HT-29 (cell line): ENCODE data around the gene PRSS58. TPM values are rescaled to one million over a fixed set of nuclear protein-coding genes. Genes with fewer than 3 reads are reported as not detected.
A peak's percentile ranks its signal among the peaks of the same experiment; 100 is the strongest.

Source experiments
- DNase-seq: peaks from one replicate; pipeline ENCODE4 v3.0.0-alpha.2; 2015; ENCODE audit warnings: low spot score
- total RNA-seq: library from RNA; depleted of rRNA; stranded (reverse); fragments of >200 nt; shearing (Covaris generic); gene quantifications from 2 replicates; pipeline ENCODE4 v1.2.3, GENCODE V29; 2014; rRNA removed

Gene PRSS58, protein sequence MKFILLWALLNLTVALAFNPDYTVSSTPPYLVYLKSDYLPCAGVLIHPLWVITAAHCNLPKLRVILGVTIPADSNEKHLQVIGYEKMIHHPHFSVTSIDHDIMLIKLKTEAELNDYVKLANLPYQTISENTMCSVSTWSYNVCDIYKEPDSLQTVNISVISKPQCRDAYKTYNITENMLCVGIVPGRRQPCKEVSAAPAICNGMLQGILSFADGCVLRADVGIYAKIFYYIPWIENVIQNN
- total RNA-seq = not detected in 2 replicates

DNA sequence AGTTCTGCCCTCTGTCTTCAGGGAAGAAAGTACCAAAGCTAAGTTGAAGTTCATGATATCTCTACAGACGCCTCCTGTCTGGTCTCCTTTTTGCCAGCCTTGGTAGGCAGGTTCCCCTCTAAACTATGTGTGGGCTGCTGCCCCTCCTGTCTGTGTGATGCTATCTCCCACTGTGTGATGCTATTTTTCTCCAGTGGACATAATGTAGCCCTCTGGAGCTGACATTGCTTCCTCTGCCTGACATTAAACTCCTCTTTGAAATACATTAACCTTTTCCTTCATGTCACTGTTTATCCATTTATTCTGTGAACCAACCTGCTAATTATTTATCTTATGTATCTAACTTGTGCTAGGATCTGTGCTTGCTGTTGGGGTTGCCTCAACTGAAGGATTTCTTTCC, at the start of gene PRSS58:
Gene PRSS58 (minus strand): TSS at position 101 of the 400 bp plus-strand sequence. CDS start 351 bp downstream, outside the sequence.
- DNase-seq = no peak

DNA sequence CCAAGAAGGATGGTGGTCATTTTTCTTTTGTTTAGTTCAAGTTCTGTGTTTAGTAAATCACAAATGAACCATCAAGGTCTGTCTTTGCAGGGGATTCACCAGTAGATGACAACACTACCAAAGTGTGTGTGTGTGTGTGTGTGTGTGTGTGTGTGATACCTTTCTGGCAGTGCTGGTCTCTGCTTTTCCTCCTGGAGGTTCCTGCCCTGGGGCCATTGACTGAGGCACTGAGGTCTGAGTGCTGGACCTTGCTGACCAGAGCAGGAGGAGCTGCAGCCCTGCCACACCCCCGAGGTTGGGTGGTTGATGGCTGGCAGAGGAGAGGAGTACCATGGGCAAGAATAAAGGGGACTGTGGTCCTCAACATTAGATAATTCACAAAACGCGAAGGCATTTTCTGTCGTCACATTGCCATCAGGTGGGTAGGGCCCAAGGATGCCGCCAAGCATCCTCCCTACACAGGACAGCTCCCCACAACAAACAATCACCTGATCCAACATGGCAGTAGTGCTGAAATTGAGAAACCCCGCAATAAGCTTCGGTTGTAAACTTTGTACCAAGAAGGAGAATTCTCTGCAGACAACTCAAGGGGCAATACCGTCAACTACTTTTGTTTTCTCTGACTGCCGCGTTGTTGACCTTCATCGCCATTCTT, 49.5 kb upstream of the PRSS58 start:
- DNase-seq = no peak

DNA sequence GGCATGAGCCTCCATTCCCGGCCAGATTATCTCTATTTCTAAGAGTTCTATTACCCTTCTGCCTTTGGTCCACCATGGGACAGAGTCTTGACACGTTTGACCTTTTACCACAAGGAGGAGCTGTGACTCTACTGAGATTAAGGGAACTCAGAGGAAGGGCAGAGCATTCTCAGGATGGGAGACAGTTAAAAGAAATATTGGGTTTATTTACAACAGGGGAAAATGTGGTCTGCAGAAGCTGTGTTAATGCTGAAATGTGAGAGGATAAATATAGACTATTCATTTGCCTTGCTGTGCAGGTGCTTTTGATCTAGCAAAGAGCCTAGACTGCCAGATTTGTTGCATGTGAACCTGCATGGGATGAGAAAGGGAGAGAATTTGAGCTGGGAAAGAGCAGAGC, 45.8 kb upstream of the PRSS58 start:
- DNase-seq = peak; percentile 55

DNA sequence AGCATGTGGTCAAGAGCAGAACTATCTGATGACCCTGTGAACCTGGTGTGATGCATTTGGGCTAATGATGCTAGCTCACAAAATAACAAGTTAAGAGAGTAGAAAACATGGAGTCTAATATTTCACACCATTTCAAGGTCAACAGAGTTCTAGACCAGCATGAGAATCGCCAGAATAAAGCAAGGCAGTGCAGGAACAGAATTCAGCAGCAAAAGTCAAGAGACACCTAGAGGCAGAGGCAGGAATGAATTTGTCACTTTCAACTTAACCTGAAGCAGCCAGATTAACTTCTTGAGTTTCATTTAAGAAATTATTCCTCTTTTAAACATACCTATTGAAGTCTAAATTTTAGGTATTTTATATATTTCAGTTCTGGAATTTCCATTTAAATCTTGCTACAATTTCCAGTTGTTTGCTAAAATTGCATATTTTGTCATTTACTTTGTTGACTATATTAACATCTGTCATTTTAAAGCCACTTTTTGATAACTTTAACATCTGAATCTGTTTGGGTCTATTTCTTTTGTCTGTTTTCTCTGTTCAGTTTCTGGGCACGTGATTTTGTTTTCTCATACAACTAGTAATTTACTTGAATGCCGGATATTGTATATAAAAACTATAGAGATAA, 44.2 kb upstream of the PRSS58 start:
- DNase-seq = peak; percentile 58

DNA sequence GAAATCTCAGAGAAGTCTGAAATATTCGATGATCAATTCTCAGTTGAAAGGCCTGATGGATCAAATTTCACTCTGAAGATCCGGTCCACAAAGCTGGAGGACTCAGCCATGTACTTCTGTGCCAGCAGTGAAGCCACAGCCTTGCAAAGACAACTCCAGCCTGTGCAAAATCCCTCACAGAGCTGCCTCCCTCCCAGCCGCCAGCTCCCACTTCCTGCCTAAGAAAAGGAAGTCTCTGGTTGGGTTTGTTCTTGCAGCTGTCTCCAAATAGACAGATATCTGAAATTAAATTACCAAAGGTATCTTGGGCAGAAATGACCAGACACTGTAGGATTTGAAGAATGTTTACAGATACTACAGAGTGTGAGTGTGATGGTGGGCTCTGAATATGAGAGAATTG, 43.4 kb upstream of the PRSS58 start:
- no peak for DNase-seq

DNA sequence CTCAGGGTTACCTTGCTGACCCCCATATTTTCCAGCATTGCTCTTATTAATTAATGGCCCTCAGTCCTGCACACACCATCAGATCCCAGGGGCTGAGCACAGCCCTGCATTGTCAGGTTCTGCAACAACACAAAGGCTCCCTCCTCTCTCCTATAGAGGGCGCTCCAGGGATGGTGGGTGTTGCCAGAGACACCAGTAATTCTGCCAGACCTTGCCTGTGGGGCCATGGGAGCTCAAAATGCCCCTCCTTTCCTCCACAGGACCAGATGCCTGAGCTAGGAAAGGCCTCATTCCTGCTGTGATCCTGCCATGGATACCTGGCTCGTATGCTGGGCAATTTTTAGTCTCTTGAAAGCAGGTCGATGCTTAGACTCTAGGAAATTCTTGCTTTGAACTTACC, 42.8 kb upstream of the PRSS58 start:
- DNase-seq = peak; percentile 32

DNA sequence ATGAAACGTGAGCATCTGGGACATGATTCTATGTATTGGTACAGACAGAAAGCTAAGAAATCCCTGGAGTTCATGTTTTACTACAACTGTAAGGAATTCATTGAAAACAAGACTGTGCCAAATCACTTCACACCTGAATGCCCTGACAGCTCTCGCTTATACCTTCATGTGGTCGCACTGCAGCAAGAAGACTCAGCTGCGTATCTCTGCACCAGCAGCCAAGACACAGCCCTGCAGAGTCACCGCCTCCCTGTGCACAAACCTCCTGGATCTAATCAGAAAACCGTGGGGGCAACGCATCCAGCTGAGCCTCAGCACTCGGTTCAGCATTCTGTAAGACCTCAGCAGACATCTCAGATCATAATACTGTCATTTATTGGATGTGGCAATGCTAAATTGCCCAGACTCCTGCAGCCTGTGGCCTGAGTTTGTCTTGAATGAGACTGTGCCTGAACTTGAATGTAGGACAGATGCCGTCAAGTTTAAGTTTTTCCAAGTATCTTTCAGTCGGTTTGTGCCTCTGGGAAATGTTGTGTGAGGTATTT, 41.5 kb upstream of the PRSS58 start:
- no peak for DNase-seq

DNA sequence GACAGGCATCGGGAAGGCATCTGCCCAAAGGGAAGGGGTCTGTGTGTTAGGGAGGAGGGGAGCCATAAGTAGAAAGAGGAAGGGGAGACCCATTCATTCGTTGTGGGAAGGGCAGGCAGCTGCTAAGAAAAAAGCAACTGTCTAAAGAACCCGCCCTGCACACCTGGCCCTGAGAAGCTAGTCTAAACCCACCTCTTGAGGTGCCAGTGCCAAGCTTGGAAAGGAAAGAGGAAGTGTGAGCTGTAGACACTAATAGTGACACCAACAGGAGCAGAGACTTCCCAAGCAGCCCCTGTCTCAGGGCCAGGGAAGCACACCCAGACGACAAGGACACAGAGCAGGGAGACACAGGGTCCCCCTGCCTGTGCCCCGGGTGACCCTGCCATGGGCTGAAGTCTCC, 40.8 kb upstream of the PRSS58 start:
- DNase-seq = no peak

DNA sequence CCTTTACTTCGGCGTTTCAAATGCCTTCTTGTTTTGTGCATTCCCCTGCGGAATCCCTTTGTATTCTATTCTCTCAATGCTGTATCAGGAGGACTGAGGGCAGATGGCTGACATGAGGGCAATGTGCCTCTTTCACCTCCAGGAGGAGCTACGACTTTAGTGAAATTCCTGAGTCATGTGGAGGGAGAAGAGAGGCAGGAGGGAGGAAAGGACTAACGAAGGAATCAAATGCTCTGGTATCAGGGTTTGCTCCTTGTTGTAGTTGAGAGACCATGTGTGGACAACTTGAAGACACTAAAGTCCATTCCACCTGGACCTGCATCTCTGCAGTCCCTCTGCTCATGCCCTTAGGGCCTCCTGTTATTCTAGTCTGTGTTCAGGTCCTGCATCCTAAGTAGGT, 40.2 kb upstream of the PRSS58 start:
- peak; percentile 55 for DNase-seq

DNA sequence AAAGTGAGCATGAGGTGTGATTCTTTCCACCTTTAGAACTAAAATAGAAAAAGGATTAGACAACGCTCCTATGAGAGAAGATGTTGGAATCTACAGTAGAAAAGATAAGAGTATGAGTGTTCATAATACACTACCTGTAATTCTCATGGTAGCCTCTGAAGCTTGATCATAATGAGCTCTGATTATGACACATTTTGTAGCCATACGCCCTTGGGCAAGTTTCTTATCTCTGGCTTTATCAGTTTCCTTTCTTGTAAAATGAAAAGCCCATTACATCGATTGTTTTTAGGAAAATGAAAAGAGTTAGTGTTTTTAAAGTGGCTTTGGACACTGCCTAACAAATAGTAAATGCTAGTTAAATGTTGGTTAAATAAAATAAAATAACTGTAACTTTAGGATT, 22.4 kb upstream of the PRSS58 start:
- no peak for DNase-seq

DNA sequence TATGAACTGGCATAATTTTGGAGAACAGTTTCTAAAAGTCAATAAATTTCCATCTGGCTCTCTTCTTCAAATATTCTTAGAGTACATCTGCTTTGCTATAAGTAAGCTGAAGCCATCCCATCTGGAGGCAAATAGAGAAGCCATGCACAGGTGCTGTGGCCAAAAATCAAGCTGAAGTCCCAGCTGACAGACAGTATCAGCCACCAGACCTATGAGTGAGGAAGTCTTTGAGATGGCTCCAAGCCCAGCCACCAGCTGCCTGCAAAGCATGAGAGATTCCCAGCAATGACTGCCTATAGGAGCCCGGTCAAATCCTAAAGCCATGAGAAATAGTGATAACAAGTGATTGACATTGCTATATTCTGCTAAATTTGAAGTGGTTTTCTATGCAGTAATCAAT, 21.7 kb upstream of the PRSS58 start:
- DNase-seq = no peak

DNA sequence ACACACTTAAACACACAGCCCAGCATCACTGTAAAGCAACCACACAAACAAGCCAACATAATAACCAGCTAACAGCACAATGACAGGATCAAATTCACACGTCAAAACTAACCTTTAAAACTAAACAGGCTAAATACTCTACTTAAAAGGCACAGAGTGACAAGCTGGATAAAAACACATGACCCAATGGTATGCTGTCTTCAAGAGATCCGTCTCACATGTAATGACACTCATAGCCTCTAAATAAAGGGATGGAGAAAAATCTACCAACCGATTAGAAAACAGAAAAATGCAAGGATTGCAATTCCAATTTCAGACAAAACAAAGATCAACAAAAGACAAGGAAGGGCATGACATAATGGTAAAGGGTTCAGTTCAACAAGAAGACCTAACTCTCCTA, 17.2 kb upstream of the PRSS58 start:
- no peak for DNase-seq

DNA sequence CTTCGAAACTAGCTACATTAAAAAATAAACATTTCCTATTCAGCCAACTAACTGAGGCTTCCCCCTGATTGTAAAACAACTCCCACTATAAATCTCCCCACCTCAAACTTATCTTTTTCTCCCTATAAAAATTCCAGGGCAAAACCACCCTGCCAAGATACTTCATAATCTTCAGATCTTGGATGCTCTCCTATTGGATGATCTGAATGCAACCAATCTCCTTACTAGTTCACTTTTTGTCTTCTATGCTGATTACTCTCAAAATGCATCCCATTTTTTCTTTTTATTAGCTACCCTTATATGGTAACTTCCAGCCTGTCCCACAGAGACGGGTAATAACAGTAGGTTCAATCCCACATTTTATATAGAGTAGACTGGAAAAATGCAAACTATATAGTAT, 15.0 kb upstream of the PRSS58 start:
- no peak for DNase-seq

DNA sequence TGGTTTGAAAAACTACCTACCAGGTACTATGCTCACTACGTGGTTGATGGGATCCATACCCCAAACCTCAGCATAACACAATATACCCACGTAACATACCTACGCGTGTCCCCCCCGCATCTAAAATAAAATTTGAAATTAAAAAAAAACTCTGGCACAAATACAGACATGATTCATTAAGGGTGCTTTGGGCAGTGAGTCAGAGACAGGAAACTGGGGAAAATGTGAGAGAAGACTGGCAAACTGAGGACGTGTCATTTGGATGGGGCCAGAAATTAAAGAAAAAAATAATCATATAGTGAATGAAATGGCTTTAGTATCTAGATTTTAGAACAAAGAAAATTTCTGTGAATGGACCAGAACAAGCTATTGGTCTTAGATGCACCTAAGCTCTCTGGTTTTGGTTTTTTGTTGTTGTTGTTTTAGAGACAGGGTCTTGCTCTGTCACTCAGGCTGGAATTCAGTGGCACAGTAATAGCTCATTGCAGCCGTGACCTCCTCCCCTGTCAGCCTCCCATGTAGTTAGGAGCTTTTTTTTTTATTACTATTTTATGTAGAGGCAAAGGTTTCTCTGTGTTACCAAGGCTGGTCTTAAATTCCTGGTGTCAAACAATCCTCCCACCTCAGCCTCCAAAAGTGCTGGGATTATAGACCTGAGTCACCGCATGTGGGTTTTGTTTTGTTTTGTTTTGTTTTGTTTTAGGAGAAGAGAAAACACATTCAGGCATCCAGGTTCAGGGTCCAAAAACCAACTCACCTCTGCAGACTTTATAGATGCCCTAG, 5.9 kb upstream of the PRSS58 start:
- no peak for DNase-seq

DNA sequence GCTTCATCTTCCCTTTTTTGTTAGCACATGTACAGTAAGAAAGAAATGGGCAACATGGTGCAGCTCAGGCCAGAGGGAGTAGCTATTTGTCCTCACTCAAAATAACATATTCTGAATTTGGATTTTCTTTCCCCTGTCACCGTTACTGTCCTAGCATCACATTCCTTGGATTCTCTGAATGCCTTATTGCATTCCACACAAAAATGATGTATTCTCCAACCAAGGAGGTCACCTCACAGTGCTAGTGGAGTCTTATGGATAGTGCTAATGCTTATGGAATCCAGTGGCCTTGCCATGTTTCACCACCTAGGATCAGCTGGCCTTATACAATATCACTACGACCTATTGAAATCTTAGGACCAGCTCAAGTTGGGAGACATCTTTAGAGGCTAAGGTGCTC, 7.2 kb downstream of the PRSS58 start:
- DNase-seq = no peak

DNA sequence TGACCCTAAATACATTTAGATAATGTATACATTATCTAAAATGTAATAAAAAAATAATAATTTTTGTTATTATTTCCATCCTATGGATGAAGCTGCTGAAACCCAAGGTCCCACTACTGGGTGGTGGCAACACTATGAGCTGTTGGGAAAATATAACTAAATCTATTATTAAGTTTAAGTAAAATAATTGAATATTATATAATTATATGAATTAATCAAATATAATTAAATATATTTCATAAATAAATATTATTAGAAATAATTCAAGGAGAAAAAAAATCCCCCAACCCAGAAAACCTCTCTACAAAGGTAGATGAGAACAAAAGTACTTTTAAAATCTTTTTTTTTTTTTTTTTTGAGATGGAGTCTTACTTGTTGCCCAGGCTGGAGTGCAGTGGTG, 7.9 kb downstream of the PRSS58 start:
- no peak for DNase-seq

DNA sequence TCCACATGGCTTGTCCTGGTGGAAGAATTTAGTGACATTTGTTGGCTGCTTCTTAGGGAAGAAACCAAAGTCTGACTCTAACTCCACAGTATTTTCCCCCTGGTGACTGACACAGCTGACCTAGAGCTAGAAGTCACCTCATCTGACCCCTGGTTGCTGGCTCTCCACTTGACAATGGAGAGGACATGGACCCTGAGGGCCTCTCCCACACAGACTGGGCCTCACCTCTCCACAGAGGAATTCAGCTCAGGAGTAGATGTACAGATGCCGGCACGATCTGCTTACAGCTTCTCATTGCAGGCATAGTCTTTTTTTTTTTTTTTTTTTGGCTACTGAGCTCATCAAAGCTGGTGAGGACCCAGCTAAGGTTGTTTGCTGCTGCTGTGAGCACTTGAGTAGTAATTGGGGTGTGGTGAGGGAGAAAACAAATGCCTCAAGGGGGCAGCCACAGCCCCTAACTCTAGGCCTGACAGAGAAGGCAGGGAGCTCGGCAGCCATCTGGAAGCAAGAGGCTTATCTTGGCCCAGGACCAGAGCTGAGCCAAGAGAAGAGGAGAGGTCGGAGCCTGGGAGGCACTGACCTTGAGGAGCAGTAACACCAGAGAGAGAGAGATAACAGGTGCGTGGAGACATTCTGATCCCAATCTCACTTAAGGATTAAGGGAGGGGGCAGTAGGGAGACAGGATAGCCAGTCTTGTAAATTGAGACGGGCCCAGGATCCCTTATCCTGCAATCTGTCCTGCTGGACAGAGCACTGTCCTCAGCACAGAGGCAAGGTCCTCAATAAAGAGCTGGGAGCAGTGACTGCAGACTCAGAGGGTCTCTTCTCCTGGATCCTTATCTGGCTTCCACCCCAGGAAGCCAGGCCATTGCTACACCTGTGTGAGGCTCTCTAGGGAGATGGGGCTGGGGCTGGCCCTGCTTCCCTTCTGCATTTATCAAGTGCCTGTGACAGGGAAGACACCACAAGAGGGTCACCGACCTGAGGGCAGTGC, 9.4 kb downstream of the PRSS58 start:
- DNase-seq = no peak

DNA sequence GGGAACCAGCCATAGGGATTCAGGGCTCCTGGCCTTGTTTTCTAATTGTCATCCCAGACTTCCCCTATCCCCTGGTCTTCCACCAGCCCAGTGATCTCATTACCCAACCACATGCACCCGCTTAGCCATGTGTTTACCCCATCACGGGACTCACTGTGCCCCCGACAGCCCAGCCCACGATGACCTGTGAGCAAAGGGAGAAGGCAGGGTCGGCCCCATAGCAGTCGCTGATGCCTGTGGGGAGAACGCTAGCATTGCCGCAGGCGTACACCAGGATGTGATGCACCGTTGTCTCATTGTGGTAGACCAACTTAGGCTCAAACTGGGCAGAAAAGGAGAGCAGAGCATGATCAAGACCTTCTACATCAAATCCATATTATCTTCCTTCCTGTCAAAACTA, 14.0 kb downstream of the PRSS58 start:
- DNase-seq = no peak

DNA sequence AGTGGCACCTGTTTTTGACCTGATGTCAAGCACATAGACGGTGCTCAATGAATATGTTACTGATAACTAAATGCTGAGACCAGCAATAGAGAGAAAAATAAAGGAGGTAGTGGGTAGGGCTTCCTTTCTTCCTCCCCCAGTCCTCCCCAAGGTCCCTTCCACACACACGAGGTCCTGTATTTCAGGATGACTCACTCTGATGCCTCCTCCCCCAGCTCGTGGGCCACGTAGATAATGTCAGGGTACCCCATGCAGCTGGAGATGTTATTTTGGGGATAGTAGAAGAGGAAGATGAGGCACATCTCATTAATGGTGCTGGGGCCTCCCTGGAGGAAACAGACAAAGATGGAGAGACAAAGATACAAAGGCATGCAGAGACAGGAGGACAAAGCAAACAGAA, 17.3 kb downstream of the PRSS58 start:
- DNase-seq = no peak

DNA sequence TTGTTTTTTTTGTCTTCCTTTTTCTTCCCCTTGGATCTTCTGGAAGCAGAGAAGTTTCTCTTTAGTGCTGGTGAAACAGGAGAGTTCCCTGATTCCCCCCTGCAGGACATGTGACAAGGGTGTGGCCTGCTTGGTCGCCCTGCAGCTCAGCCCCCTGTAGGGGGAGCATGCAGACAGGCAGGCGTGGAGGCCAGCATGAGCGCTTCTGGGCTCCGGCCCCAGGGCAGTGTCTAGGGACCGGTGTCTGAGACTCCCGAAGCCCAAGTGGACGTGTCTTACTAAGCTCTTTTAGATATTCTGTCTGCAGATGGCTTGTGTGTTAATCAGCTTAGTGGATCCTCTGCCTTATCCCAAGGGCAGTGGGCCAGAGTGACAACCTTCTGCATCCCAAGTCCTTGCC, 26.1 kb downstream of the PRSS58 start:
- DNase-seq = peak; percentile 19
